ENCODE measurements around the gene OR5B3.

DNA sequence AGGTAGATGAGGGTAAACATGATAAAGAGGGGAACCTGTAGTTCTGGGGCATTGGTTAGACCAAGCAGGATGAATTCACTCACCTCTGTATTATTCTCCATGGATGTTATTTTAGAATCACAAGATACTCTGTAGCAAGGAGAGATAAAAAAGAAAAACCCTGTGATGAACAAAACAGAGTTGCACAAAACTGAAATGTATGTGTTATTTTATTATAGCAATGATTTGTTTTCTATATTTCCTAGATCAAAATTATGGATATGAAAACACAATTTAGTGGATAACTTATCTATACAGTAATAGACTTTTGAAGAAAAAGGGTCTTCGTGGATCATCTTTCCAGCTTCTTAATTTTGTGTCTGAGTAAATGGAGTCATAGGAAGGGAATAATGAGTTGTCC, 47.7 kb downstream of the OR5B3 start, which contains the start of gene OR5B17:
- TF ChIP-seq CTCF (IDR thresholded peaks at IDR 0.05; ENCODE audit: extremely low read depth in 1 of 2, insufficient read depth in 1 of 2, low read depth in 1 of 2, low read length in 2 of 2) (no peak), POLR2A (IDR thresholded peaks at IDR 0.05; ENCODE audit: low read depth, low read length) (no peak), EZH2 (IDR thresholded peaks at IDR 0.05; ENCODE audit: borderline replicate concordance, low read depth, low read length, severe bottlenecking) (no peak)

Measured in endothelial cell of umbilical vein (primary cell).